Activated T-cell treated with anti-CD3 and anti-CD28 coated beads for 1 hour (primary cell): ENCODE measurements around the gene NTPCR.
A peak's percentile ranks its signal among the peaks of the same experiment; 100 is the strongest.
"Not testable (repeated sequence)": the region's sequence is repeated elsewhere in the genome, so short reads cannot be mapped to it uniquely, and the experiment has no call there.

Source experiments
- DNase-seq: peaks from one replicate; pipeline ENCODE4 v3.0.0-alpha.2; 2020; ENCODE audit warnings: low read depth

NTPCR gene, protein sequence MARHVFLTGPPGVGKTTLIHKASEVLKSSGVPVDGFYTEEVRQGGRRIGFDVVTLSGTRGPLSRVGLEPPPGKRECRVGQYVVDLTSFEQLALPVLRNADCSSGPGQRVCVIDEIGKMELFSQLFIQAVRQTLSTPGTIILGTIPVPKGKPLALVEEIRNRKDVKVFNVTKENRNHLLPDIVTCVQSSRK

GRCh38 chr1:232950197-232951176 is at the start of gene NTPCR:
TSS of gene NTPCR (plus strand) at chr1:232950611. CDS start at chr1:232950711, 100 bp downstream.
- peak; percentile 98 for DNase-seq

DNA sequence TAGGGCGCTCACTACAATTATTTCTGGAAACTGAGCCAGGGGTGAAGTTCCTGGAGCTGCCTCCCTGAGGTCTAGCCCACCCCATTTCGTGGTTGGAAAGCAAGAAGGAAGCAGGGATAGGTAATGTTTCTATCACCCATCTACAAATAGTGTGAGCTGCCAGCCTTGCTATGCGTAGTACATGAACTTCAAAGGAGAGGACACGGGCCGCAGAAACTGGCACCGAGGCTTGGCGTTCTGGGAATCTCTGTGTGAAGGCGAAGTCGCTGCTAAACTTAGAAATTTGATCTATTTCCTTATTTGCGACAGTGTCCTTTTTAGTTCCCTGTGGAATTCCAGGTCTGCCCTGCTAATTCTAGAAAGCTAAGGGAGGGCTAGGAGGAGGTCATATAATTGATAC is 49.6 kb upstream of the NTPCR start:
- no peak for DNase-seq

- no peak for DNase-seq
These were observed 49.2 kb upstream of the NTPCR start for GRCh38 chr1:232901255-232901654.

DNA sequence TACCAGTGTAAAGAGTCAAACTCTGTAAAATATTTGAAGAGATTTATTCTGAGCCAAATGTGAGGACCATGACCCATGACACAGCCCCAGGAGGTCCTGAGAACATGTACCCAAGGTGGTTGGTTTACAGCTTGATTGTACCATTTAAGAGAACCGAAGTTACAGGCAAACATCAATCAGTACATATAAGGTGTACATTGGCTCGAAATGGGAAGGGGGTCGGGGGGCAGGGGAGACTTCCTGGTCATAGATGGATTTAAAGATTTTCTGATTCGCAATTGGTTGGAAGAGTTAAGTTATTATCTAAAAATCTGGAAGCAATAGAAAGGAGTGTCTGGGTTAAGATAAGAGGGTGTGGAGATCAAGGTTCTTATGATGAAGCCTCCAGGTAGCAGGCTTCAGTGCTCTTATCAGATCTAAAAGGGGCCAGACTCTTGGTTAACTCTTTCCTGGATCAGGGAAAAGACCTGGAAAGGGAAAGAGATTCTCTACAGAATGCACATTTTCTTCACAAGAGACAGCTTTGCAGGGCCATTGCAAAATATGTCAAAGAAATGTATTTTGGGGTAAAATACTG is 47.5 kb upstream of the NTPCR start:
- DNase-seq = no peak

- DNase-seq = no peak
These were observed 46.3 kb upstream of the NTPCR start for GRCh38 chr1:232904131-232904530.

DNA sequence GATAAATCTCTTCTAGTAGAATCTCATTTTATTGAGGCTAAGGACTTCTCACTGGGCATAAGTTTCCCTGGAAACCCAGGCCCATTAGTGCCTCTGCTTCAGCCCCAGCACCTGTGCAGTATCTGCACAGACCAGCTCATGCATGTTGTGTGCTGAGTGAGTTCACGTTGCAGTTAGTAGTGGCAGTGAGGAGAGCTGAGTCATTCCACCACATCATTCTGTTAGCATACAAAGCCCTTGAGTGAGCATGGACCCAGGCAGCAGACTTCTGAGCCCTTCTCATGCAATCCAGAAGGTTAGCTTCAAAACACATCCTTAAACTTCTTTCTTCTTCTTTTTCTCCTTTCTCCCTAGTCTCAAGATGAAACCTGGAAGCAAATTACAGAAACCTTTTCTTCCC is 45.8 kb upstream of the NTPCR start:
- no peak for DNase-seq

DNA sequence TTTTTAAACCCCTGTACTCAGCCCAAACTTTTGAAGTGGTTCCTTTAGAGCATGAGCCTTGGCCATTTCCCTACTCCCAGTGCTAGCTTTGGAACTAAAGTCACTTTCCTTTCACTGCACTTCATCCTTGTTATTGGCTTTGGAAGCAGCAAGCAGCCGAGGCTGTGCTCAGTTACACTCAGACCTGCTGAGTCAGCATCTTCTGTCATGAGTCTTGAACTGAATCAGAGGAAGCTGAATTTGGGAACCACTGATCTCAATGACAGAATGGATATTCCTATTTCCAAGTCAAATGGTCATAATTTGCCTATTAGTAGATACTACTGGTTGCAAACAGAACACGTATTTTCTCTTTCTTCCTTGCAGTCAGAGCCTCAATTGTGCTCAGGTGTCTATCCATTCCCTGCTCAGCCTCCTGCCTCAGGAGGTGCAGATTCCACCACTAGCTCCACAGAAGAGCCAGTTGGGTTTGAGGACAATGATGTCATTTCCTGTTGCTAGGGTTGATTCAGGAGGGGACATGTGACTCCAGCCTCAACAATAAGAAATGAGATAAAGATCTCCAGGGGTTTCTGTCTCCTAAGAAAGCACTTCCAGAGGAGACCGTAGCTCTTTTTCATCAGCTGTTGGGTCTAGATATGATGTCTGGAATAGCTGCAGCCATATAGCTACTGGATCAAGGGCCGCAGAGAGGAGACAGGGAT is 44.9 kb upstream of the NTPCR start:
- DNase-seq = no peak

DNA sequence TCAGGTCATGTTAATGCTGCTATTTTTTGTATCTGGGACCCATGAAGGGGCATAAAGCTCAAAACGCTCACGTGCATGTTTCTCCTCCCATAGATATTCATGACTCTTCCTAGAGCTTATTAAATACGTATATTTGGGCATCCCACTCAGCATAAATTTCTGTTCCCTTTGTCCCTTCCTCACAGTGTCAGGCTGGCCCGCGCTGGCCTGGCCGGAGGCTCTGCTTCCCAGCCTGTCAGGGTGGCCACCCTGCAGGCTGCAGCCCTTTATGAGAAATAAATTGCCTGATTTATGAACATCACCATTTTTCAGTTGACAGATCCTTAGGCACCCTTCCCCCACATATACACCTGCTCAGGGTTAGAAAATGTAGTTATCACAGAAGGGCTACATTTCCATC is 44.0 kb upstream of the NTPCR start:
- DNase-seq = no peak

- no peak for DNase-seq
These were observed 41.6 kb upstream of the NTPCR start for GRCh38 chr1:232908831-232909230.

GRCh38 chr1:232909752-232910151 is 40.7 kb upstream of the NTPCR start:
- no peak for DNase-seq

GRCh38 chr1:232911027-232911599 is 39.3 kb upstream of the NTPCR start:
- no peak for DNase-seq

- DNase-seq = no peak
These were observed 37.4 kb upstream of the NTPCR start for GRCh38 chr1:232912845-232913580.

- not testable (repeated sequence) for DNase-seq
These were observed 36.1 kb upstream of the NTPCR start for GRCh38 chr1:232914271-232914670.

DNA sequence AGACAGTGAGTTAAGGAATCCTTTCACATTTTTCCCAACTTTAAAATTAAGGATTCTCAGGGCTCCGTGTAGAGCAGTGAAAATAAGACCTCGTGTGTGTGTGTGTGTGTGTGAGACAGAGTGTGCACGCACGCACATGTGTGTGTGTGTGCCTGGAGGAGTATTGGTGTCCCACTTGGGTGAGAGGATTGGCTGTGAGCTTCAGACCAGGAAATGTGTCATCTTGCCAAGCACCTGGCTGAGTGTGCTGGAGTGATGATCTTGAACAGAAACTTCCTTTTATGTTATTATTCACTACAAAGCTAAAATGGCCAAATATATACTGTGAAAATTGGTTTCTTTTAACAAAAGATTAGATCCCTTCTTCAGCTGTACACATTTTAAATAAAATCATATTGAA is 35.2 kb upstream of the NTPCR start:
- DNase-seq = no peak

- no peak for DNase-seq
These were observed 33.4 kb upstream of the NTPCR start for GRCh38 chr1:232917053-232917452.

GRCh38 chr1:232921381-232921780 is 29.0 kb upstream of the NTPCR start:
- no peak for DNase-seq

GRCh38 chr1:232922485-232922884 is 27.9 kb upstream of the NTPCR start:
- no peak for DNase-seq

DNA sequence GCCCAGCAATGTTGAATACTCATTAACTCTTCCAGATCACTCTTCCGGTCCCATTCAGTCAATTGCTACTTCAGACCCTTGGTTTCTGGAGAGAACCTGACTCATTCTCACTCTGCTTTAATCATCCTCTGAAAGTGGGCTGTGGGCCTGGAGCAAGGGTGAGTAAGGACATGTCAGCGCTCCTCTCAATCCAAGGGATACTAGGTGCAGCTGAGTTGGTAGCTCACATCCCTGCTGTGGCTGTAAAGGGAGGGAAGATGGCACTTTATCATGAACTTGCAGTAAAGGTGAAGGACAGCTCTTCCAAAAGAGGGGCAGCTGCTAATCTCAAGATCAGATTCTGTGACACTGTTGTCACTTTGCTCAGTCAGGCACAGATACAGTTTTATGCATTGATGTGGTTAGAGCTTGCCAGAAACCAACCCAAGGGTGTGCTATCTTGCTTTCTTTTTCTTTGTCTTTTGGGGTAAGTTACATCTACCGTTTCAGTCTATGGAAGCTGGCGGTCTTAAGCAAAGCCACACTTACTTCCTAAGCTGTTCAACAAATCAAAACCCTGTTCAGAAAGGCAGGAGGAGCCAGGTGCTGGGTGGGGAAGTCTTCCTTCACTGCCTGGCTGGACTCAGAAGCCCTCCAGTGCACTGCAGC is 26.5 kb upstream of the NTPCR start:
- DNase-seq = no peak

DNA sequence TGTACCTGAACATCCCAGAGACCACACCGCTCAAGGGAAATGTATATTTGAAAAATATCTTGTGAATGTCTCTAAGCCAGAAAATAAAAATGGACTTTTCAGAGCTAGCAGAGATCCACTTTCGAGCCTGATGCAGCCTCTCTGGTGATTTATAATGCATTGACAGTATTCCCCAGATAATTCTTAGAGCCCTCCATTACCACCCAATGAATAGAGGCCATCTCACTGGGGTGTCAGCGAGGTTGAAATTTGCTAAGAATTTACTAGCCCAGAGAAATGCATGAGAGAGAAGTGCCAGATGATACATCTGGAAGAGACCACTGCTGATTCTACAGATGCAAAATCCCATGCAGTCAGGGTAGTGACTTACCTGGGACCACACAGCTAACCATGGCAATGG is 25.5 kb upstream of the NTPCR start:
- DNase-seq = no peak

DNA sequence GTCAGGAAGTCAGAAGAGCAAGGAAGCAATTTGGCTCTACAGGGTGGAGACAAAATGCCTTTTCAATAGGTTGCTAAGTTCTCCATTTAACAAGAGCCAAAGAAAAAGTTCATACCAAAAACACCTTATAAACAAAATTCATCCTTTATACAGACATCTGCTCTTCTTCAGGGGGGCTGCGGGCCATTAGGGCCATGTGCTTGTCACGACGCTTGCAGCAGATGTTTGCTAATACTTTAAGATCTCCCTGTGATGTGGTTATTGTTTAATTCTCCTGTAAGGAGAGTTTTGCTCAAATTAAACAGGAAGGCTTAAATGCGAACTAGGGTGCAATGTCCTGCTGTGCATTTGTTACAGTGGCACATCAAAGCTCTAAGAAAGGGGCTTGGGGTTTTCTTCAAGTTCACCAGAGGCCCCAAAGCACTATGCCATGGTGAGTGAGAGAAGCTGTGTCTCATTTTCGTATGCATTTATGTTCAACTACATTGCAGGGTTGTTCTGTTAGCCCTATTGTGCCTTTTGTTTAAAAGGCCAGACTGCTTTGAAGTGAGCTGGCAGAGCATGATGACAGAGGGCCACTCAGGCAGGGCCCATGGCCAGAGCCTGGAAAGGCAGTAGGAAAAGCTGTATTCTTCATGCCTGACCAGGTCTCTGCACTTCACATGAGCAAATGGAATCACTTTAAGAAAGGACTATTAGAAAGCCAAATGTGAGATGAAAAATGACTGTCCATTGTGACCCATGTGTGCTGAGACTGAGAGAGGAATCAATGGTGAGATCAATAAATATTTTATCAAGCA is 24.8 kb upstream of the NTPCR start:
- DNase-seq = no peak
